B cell (primary cell): ENCODE measurements around the gene NME9. TPM values are rescaled to one million over a fixed set of nuclear protein-coding genes. Genes with fewer than 3 reads are reported as not detected.

Experiments used
- ATAC-seq: fragments of 200-7000 bp; cut with Tn5 transposase; one replicate; pipeline ENCODE4 v1.10.0; 2021; ENCODE audit warnings: low read depth, mild to moderate bottlenecking, moderate number of reproducible peaks, moderate library complexity
- CTCF ChIA-PET: fragments of 350-600 bp; sonication (Branson Sonifier 250); formaldehyde crosslinking; loops from one replicate; lab custom pipeline; 2021; ENCODE audit warnings: antibody characterized with exemption, inconsistent platforms; lab: Charles Lee
- POLR2A ChIA-PET: fragments of 350-600 bp; sonication (Branson Sonifier 250); formaldehyde crosslinking; loops from one replicate; lab custom pipeline; 2021; ENCODE audit warnings: antibody characterized with exemption; lab: Charles Lee
- DNase-seq: peaks from one replicate; pipeline ENCODE4 v3.0.0; 2013
- H2AFZ ChIP-seq: 2 replicates; pipeline ENCODE4 v1.6.1; 2012; ENCODE audit warnings: mild to moderate bottlenecking, low read depth, low read length; ENCODE audit not compliant: insufficient read depth, poor library complexity, severe bottlenecking
- H3K27ac ChIP-seq, 2 donors: 1 replicate in 1 of 2; 2 replicates in 1 of 2; pipeline ENCODE4 v1.5.1; 2012 to 2013; ENCODE audit warnings: low read length in 2 of 2, mild to moderate bottlenecking in 2 of 2, moderate library complexity in 1 of 2
- H3K27me3 ChIP-seq, 4 experiments: fragments of 200-600 bp in 1 of 4; sonication (generic) in 1 of 4; replicated peaks in 1 of 4; 1 replicate in 2 of 4; 2 replicates in 2 of 4; pipeline versions ENCODE4 v1.6.1 to v1.7.0; 2013 to 2016; ENCODE audit warnings: low read length in 3 of 4, mild to moderate bottlenecking in 2 of 4, mixed read lengths in 1 of 4, moderate library complexity in 1 of 4; ENCODE audit not compliant: insufficient read depth in 4 of 4, control insufficient read depth in 3 of 4; ENCODE audit errors: control extremely low read depth in 1 of 4
- H3K36me3 ChIP-seq, 2 experiments: replicated peaks in 1 of 2; 1 replicate in 1 of 2; 2 replicates in 1 of 2; pipeline versions ENCODE4 v1.6.1 to v1.7.1; 2013; ENCODE audit warnings: low read length in 1 of 2; ENCODE audit not compliant: insufficient read depth in 2 of 2, control insufficient read depth in 1 of 2; ENCODE audit errors: control extremely low read depth in 1 of 2, extremely low read depth in 1 of 2
- H3K4me1 ChIP-seq, 2 donors: fragments of 200-600 bp in 1 of 2; sonication (generic) in 1 of 2; 1 replicate in 1 of 2; 2 replicates in 1 of 2; pipeline versions ENCODE4 v1.5.1 to v1.6.1; 2013 to 2017; ENCODE audit warnings: low read length in 2 of 2; ENCODE audit not compliant: control insufficient read depth in 2 of 2, insufficient read depth in 2 of 2
- H3K4me2 ChIP-seq: replicated peaks from 2 replicates; pipeline ENCODE3; 2012; ENCODE audit warnings: mild to moderate bottlenecking, low read depth, low read length; ENCODE audit not compliant: poor library complexity, severe bottlenecking
- H3K4me3 ChIP-seq, 5 experiments: fragments of 200-600 bp in 1 of 5; sonication (generic) in 1 of 5; 1 replicate in 3 of 5; 2 replicates in 2 of 5; pipeline versions ENCODE4 v1.5.1 to v1.7.0; 2011 to 2016; ENCODE audit warnings: low read length in 4 of 5, mild to moderate bottlenecking in 4 of 5, low read depth in 2 of 5, control low read depth in 1 of 5, moderate library complexity in 1 of 5; ENCODE audit not compliant: insufficient read depth in 1 of 5; ENCODE audit errors: control extremely low read depth in 1 of 5, extremely low read depth in 1 of 5
- H3K79me2 ChIP-seq: fragments of 200-600 bp; sonication (generic); one replicate; pipeline ENCODE4 v1.6.0; 2016; ENCODE audit warnings: low read length; ENCODE audit not compliant: control insufficient read depth, insufficient read depth
- H3K9ac ChIP-seq: fragments of 200-600 bp; sonication (generic); 2 replicates; pipeline ENCODE4 v1.6.1; 2017; ENCODE audit warnings: mild to moderate bottlenecking, low read length, moderate library complexity
- H3K9me3 ChIP-seq, 3 donors: one replicate each; pipeline versions ENCODE4 v1.6.1 to v1.7.1; 2013; ENCODE audit warnings: low read length in 2 of 3; ENCODE audit not compliant: control insufficient read depth in 2 of 3, insufficient read depth in 1 of 3; ENCODE audit errors: control extremely low read depth in 1 of 3
- H4K20me1 ChIP-seq: 2 replicates; pipeline ENCODE4 v1.6.0; 2012; ENCODE audit warnings: mild to moderate bottlenecking, low read length; ENCODE audit not compliant: insufficient read depth, control insufficient read depth, poor library complexity, severe bottlenecking
- H3K27ac Mint-ChIP-seq: one replicate; pipeline ENCODE4 v1.8.0; 2021; ENCODE audit warnings: mixed read lengths
- H3K27me3 Mint-ChIP-seq: one replicate; pipeline ENCODE4 v1.8.0; 2021; ENCODE audit warnings: mixed read lengths
- H3K4me1 Mint-ChIP-seq: one replicate; pipeline ENCODE4 v1.8.0; 2021; ENCODE audit warnings: mixed read lengths
- H3K4me3 Mint-ChIP-seq: one replicate; pipeline ENCODE4 v1.8.0; 2021; ENCODE audit warnings: mixed read lengths
- H3K9me3 Mint-ChIP-seq: one replicate; pipeline ENCODE4 v1.8.0; 2022; ENCODE audit warnings: mixed read lengths; ENCODE audit not compliant: insufficient read depth
- EZH2 ChIP-seq: IDR thresholded peaks from 2 replicates; pipeline ENCODE4 v1.6.1; 2012; ENCODE audit warnings: borderline replicate concordance, low read depth, mild to moderate bottlenecking, moderate library complexity, low read length; ENCODE audit not compliant: insufficient read depth, poor library complexity, severe bottlenecking
- WGBS: methylation state at CpG from one replicate; pipeline ENCODE4 v1.1.5; 2013; ENCODE audit warnings: missing lambda C conversion rate; ENCODE audit not compliant: insufficient coverage; 5-methylcytosine and 5-hydroxymethylcytosine counted together
- intact Hi-C: fragments of 100-400 bp; cut with micrococcal nuclease; formaldehyde crosslinking; loops from one replicate; pipeline ENCODE4 v1.10.0; 2022
- polyA plus RNA-seq: library from polyadenylated mRNA; depleted of rRNA; stranded (reverse); fragments of >200 nt; gene quantifications from 2 replicates; pipeline ENCODE4 v1.2.3, GENCODE V29; 2012
- total RNA-seq, 2 donors: library from RNA; stranded (reverse); fragments of 120-200 nt in 1 of 2; gene quantifications; 1 replicate in 1 of 2; 2 replicates in 1 of 2; pipeline versions ENCODE4 v1.2.3 to v1.2.4, GENCODE V29; 2013 to 2022
- TF ChIP-seq, protein P1 (sequence below): fragments of 200-600 bp; IDR thresholded peaks from one replicate; pipeline ENCODE4 v1.8.0; 2022; ENCODE audit warnings: antibody characterized with exemption, mild to moderate bottlenecking

The NME9 gene
- total and polyA plus RNA-seq, 2 donors (not counting 1 experiment from before 2014, with no cell fraction given) = not detected

GRCh38 chr3:138296639-138297038 lies 33.0 kb downstream of the NME9 start:
- no peaks in the 10 kb centered on the region for H3K79me2 ChIP-seq
- Mint-ChIP-seq H3K4me1 (peaks cover 2% of the 10 kb centered on the region), H3K27ac (no peak overlapping the region), H3K9me3 (no peaks in the 10 kb centered on the region), H3K27me3 (no peaks in the 10 kb centered on the region), H3K4me3 (no peak overlapping the region)
- DNase-seq = no peak
- no peak for ATAC-seq
- peaks cover 9 to 37% of the 10 kb centered on the region in 2 experiments for H3K36me3 ChIP-seq
- H3K9ac ChIP-seq = no peak overlapping the region
- no CpG with 5 or more reads among the region's 1 CpG for WGBS
- no peak overlapping the region for H3K27ac ChIP-seq
- H3K4me2 ChIP-seq = no peak overlapping the region
- ChIA-PET POLR2A (no interaction called here), CTCF (no interaction called here)
- no peak overlapping the region for H2AFZ ChIP-seq
- no peak for TF ChIP-seq EZH2
- TF ChIP-seq, protein P1, sequence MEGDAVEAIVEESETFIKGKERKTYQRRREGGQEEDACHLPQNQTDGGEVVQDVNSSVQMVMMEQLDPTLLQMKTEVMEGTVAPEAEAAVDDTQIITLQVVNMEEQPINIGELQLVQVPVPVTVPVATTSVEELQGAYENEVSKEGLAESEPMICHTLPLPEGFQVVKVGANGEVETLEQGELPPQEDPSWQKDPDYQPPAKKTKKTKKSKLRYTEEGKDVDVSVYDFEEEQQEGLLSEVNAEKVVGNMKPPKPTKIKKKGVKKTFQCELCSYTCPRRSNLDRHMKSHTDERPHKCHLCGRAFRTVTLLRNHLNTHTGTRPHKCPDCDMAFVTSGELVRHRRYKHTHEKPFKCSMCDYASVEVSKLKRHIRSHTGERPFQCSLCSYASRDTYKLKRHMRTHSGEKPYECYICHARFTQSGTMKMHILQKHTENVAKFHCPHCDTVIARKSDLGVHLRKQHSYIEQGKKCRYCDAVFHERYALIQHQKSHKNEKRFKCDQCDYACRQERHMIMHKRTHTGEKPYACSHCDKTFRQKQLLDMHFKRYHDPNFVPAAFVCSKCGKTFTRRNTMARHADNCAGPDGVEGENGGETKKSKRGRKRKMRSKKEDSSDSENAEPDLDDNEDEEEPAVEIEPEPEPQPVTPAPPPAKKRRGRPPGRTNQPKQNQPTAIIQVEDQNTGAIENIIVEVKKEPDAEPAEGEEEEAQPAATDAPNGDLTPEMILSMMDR = no peak
- no peaks in the 10 kb centered on the region for H3K9me3 ChIP-seq
- H3K27me3 ChIP-seq = no peaks in the 10 kb centered on the region
- H3K4me1 ChIP-seq = no peaks in the 10 kb centered on the region
- no peaks in the 10 kb centered on the region for H4K20me1 ChIP-seq
- no peak overlapping the region for H3K4me3 ChIP-seq
- intact Hi-C loops = no loop called here

DNA sequence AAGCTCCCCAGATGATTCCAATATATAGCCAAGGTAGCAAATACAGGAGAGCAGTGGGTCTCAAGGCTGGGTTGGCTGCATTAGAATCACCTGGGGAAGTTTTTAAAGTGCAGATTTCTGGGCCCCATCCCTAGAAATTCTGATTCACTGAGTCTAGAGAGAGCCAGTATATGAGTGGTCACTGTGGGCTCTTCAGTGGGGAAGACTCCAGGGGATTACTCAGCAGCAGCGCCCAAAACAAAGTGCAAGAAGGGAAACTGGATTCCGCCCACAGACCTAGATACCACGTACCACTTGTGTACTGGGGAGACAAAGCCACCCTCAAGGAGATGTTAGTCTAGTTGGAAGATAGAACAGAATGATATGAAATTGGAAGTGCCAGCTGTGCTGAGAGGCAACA lies 40.0 kb downstream of the NME9 start:
- WGBS = 100% methylated on average over 2 of the region's 3 CpGs
- Histone ChIP-seq H3K4me1 (no peaks in the 10 kb centered on the region), H3K27me3 (no peaks in the 10 kb centered on the region), H3K79me2 (no peaks in the 10 kb centered on the region), H3K4me3 (no peak overlapping the region), H2AFZ (no peak overlapping the region), H3K4me2 (no peak overlapping the region), H3K9me3 (no peaks in the 10 kb centered on the region), H3K27ac (no peak overlapping the region), H4K20me1 (no peaks in the 10 kb centered on the region), H3K36me3 (peaks cover 14 to 78% of the 10 kb centered on the region in 2 experiments), H3K9ac (no peak overlapping the region)
- Mint-ChIP-seq H3K9me3 (no peaks in the 10 kb centered on the region), H3K27ac (no peak overlapping the region), H3K4me1 (no peaks in the 10 kb centered on the region), H3K4me3 (no peak overlapping the region), H3K27me3 (no peaks in the 10 kb centered on the region)
- ChIA-PET CTCF (no interaction called here), POLR2A (no interaction called here)
- ATAC-seq (no peak), DNase-seq (no peak)
- TF ChIP-seq, protein P1 = no peak
- TF ChIP-seq EZH2 = no peak
- intact Hi-C loops = no loop called here
